ENCODE measurements around the gene MGLL.

GRCh38 chr3:127776347-127776746 lies 46.0 kb downstream of the MGLL start:
- TF ChIP-seq, protein P1, sequence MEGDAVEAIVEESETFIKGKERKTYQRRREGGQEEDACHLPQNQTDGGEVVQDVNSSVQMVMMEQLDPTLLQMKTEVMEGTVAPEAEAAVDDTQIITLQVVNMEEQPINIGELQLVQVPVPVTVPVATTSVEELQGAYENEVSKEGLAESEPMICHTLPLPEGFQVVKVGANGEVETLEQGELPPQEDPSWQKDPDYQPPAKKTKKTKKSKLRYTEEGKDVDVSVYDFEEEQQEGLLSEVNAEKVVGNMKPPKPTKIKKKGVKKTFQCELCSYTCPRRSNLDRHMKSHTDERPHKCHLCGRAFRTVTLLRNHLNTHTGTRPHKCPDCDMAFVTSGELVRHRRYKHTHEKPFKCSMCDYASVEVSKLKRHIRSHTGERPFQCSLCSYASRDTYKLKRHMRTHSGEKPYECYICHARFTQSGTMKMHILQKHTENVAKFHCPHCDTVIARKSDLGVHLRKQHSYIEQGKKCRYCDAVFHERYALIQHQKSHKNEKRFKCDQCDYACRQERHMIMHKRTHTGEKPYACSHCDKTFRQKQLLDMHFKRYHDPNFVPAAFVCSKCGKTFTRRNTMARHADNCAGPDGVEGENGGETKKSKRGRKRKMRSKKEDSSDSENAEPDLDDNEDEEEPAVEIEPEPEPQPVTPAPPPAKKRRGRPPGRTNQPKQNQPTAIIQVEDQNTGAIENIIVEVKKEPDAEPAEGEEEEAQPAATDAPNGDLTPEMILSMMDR (IDR thresholded peaks at IDR 0.05; ENCODE audit: insufficient read depth, low read length, poor library complexity, severe bottlenecking) = no peak
- TF ChIP-seq EZH2phosphoT487 (conservative IDR thresholded peaks at IDR 0.05; ENCODE audit: low read length) = no peak
